Esophagus muscularis mucosa (tissue), 4 donors: Measurements from ENCODE around the gene SPEM3.

ENCODE experiments used
- CTCF ChIP-seq, 3 experiments: fragments of 200-600 bp in 2 of 3; fragments of 450-650 bp in 1 of 3; sonication (generic) in 2 of 3; IDR thresholded peaks; one replicate each; pipeline ENCODE4 v1.5.1; 2017 to 2019; ENCODE audit warnings: antibody characterized with exemption in 3 of 3, mild to moderate bottlenecking in 2 of 3, moderate library complexity in 1 of 3
- EP300 ChIP-seq: sonication (generic); formaldehyde crosslinking; IDR thresholded peaks from one replicate; pipeline ENCODE4 v1.6.1; 2017; ENCODE audit warnings: antibody characterized with exemption
- POLR2A ChIP-seq: fragments of 450-650 bp; IDR thresholded peaks from one replicate; pipeline ENCODE4 v1.6.1; 2017; ENCODE audit warnings: antibody characterized with exemption, moderate library complexity, mild to moderate bottlenecking, low read depth
- POLR2AphosphoS5 ChIP-seq, 2 donors: sonication (generic); formaldehyde crosslinking; IDR thresholded peaks; one replicate each; pipeline ENCODE4 v1.6.1; 2017; ENCODE audit warnings: antibody characterized with exemption in 2 of 2

GRCh38 chr17:7419819-7420610, 8.6 kb upstream of the SPEM3 start, which contains the start of gene SPEM1:
- TF ChIP-seq CTCF (IDR thresholded peaks at IDR 0.05) (no peak), POLR2A (no peak), POLR2AphosphoS5 (IDR thresholded peaks at IDR 0.05) (no peak), EP300 (no peak)
